Natural killer cell (primary cell): ENCODE data around the gene CYFIP2. TPM values are rescaled to one million over a fixed set of nuclear protein-coding genes. Genes with fewer than 3 reads are reported as not detected.

ENCODE experiments used
- ATAC-seq, 3 donors: fragments of 150-1000 bp in 2 of 3; fragments of 200-7000 bp in 1 of 3; cut with Tn5 transposase; 1 replicate in 1 of 3; 2 replicates in 2 of 3; pipeline ENCODE4 v1.10.0; 2021; ENCODE audit warnings: mild to moderate bottlenecking in 2 of 3, moderate library complexity in 2 of 3
- DNase-seq, 2 donors: peaks; one replicate each; pipeline versions ENCODE4 v3.0.0 to v3.0.0-alpha.2; 2013 to 2021; ENCODE audit warnings: mixed read lengths in 1 of 2
- H3K27ac ChIP-seq: one replicate; pipeline ENCODE4 v1.5.1; 2013; ENCODE audit warnings: mild to moderate bottlenecking, low read length
- H3K27me3 ChIP-seq: one replicate; pipeline ENCODE4 v1.6.1; 2013; ENCODE audit warnings: low read length; ENCODE audit not compliant: control insufficient read depth, insufficient read depth
- H3K36me3 ChIP-seq: one replicate; pipeline ENCODE4 v1.6.1; 2013; ENCODE audit warnings: low read length; ENCODE audit not compliant: control insufficient read depth, insufficient read depth
- H3K4me1 ChIP-seq: one replicate; pipeline ENCODE4 v1.6.1; 2013; ENCODE audit warnings: low read length; ENCODE audit not compliant: control insufficient read depth, insufficient read depth
- H3K4me3 ChIP-seq: one replicate; pipeline ENCODE4 v1.5.1; 2013; ENCODE audit warnings: low read length
- H3K9me3 ChIP-seq: one replicate; pipeline ENCODE4 v1.6.1; 2013; ENCODE audit warnings: low read length; ENCODE audit not compliant: control insufficient read depth, insufficient read depth
- H3K27ac Mint-ChIP-seq, 2 donors: one replicate each; pipeline ENCODE4 v1.8.0; 2022; ENCODE audit warnings: mild to moderate bottlenecking in 2 of 2, mixed read lengths in 2 of 2, moderate library complexity in 1 of 2
- H3K27me3 Mint-ChIP-seq, 2 donors: one replicate each; pipeline ENCODE4 v1.8.0; 2022; ENCODE audit warnings: low read depth in 2 of 2, mixed read lengths in 2 of 2
- H3K36me3 Mint-ChIP-seq: one replicate; pipeline ENCODE4 v1.8.0; 2022; ENCODE audit warnings: mixed read lengths
- H3K4me1 Mint-ChIP-seq, 2 donors: one replicate each; pipeline ENCODE4 v1.8.0; 2022; ENCODE audit warnings: mixed read lengths in 2 of 2
- H3K4me3 Mint-ChIP-seq: one replicate; pipeline ENCODE4 v1.8.0; 2022; ENCODE audit warnings: mild to moderate bottlenecking, moderate library complexity, mixed read lengths
- H3K9me3 Mint-ChIP-seq, 2 donors: one replicate each; pipeline ENCODE4 v1.8.0; 2022; ENCODE audit warnings: mixed read lengths in 2 of 2
- CTCF ChIP-seq: fragments of 200-600 bp; IDR thresholded peaks from one replicate; pipeline ENCODE4 v1.8.0; 2022; ENCODE audit warnings: antibody characterized with exemption
- WGBS: methylation state at CpG from one replicate; pipeline ENCODE4 v1.1.7; 2013; ENCODE audit warnings: missing lambda C conversion rate; ENCODE audit not compliant: insufficient coverage; 5-methylcytosine and 5-hydroxymethylcytosine counted together
- intact Hi-C: fragments of 100-400 bp; cut with micrococcal nuclease; formaldehyde crosslinking; loops from one replicate; pipeline ENCODE4 v1.14.2; 2022
- total RNA-seq, 4 donors: library from RNA; stranded (reverse); fragments of 120-200 nt in 1 of 4; gene quantifications; one replicate each; pipeline versions ENCODE4 v1.2.3 to v1.2.4, GENCODE V29; 2013 to 2022

Gene CYFIP2
- total RNA-seq, 3 donors from 2014 or later (not counting 1 experiment from before 2014, with no cell fraction given): 464 to 542 (median 532) TPM

GRCh38 chr5:157372472-157372822 is 106.5 kb downstream of the CYFIP2 start:
- WGBS: 97% methylated on average over 4 of the region's 4 CpGs
- peaks cover 18 to 39% of the 10 kb centered on the region in 2 donors for H3K4me1 Mint-ChIP-seq

GRCh38 chr5:157378509-157378908 is 112.6 kb downstream of the CYFIP2 start:
- H3K27me3 ChIP-seq: no peaks in the 10 kb centered on the region
- no peaks in the 10 kb centered on the region for H3K4me1 ChIP-seq
- H3K9me3 ChIP-seq: no peaks in the 10 kb centered on the region
- Mint-ChIP-seq H3K9me3 (no peaks in the 10 kb centered on the region), H3K27me3 (no peaks in the 10 kb centered on the region), H3K4me3 (no peak overlapping the region), H3K36me3 (peaks cover 26% of the 10 kb centered on the region), H3K4me1 (peaks cover 21 to 28% of the 10 kb centered on the region in 2 donors), H3K27ac (peak overlapping the region; percentile 75 to 82)
- no peak for ATAC-seq
- WGBS: 96% methylated on average over 6 of the region's 6 CpGs
- no peak for TF ChIP-seq CTCF
- peaks cover 90% of the 10 kb centered on the region for H3K36me3 ChIP-seq
- no peak for DNase-seq
- intact Hi-C loops: no loop called here
- H3K27ac ChIP-seq: no peak overlapping the region
- no peak overlapping the region for H3K4me3 ChIP-seq

More at GRCh38 chr5:157372472-157372822, 106.5 kb downstream of the CYFIP2 start:
- TF ChIP-seq CTCF: no peak
- no peak overlapping the region for H3K4me3 Mint-ChIP-seq
- H3K27me3 Mint-ChIP-seq: no peaks in the 10 kb centered on the region
- H3K36me3 Mint-ChIP-seq: peaks cover 26% of the 10 kb centered on the region
- Histone ChIP-seq H3K4me1 (no peaks in the 10 kb centered on the region), H3K36me3 (peaks cover 89% of the 10 kb centered on the region), H3K4me3 (no peak overlapping the region), H3K27ac (no peak overlapping the region), H3K27me3 (no peaks in the 10 kb centered on the region), H3K9me3 (no peaks in the 10 kb centered on the region)
- intact Hi-C loops: no loop called here
- ATAC-seq: no peak
- H3K27ac Mint-ChIP-seq: peak overlapping the region; percentile 21 to 37
- H3K9me3 Mint-ChIP-seq: no peaks in the 10 kb centered on the region
- no peak for DNase-seq

- WGBS: 99% methylated on average over 3 of the region's 3 CpGs
Measured at GRCh38 chr5:157379983-157380382, 114.1 kb downstream of the CYFIP2 start.

More at GRCh38 chr5:157379983-157380382, 114.1 kb downstream of the CYFIP2 start:
- intact Hi-C loops: no loop called here
- Histone ChIP-seq H3K4me1 (no peaks in the 10 kb centered on the region), H3K4me3 (no peak overlapping the region), H3K36me3 (peaks cover 88% of the 10 kb centered on the region), H3K27ac (no peak overlapping the region), H3K27me3 (no peaks in the 10 kb centered on the region), H3K9me3 (no peaks in the 10 kb centered on the region)
- DNase-seq (no peak), ATAC-seq (no peak)
- Mint-ChIP-seq H3K9me3 (no peaks in the 10 kb centered on the region), H3K4me1 (peaks cover 23 to 26% of the 10 kb centered on the region in 2 donors), H3K27me3 (no peaks in the 10 kb centered on the region), H3K27ac (peak overlapping the region; percentile 50 to 57), H3K36me3 (peaks cover 34% of the 10 kb centered on the region), H3K4me3 (no peak overlapping the region)
- no peak for TF ChIP-seq CTCF
